RWPE2 (cell line): ENCODE data around the gene PLXNB1.

Experiments used
- ATAC-seq: fragments of 200-7000 bp; cut with Tn5 transposase; 3 replicates; pipeline ENCODE4 v1.9.1; 2021; ENCODE audit warnings: low read depth
- DNase-seq: peaks from one replicate; pipeline ENCODE4 v3.0.0-alpha.2; 2020; ENCODE audit warnings: low spot score
- H3K27ac ChIP-seq: fragments of 450-650 bp; 2 replicates; pipeline ENCODE4 v1.5.1; 2017; ENCODE audit warnings: mild to moderate bottlenecking; ENCODE audit not compliant: poor library complexity, severe bottlenecking
- H3K27me3 ChIP-seq: fragments of 250-450 bp; sonication (Bioruptor Pico); 2 replicates; pipeline ENCODE4 v1.5.1; 2021; ENCODE audit warnings: mild to moderate bottlenecking, moderate library complexity; ENCODE audit not compliant: insufficient read depth, poor library complexity, severe bottlenecking
- H3K36me3 ChIP-seq: fragments of 250-450 bp; sonication (Bioruptor Pico); 2 replicates; pipeline ENCODE4 v1.5.1; 2020; ENCODE audit warnings: low read depth, mild to moderate bottlenecking, moderate library complexity
- H3K4me1 ChIP-seq: fragments of 250-450 bp; sonication (Bioruptor Pico); 2 replicates; pipeline ENCODE4 v1.5.1; 2021; ENCODE audit warnings: mild to moderate bottlenecking, moderate library complexity; ENCODE audit not compliant: insufficient read depth, poor library complexity, severe bottlenecking
- H3K4me3 ChIP-seq: fragments of 250-450 bp; sonication (Bioruptor Pico); 2 replicates; pipeline ENCODE4 v1.5.1; 2021; ENCODE audit warnings: mild to moderate bottlenecking, moderate library complexity; ENCODE audit not compliant: severe bottlenecking
- H3K9me3 ChIP-seq: fragments of 250-450 bp; sonication (Bioruptor Pico); 2 replicates; pipeline ENCODE4 v1.5.1; 2021; ENCODE audit warnings: mild to moderate bottlenecking, moderate library complexity; ENCODE audit not compliant: severe bottlenecking
- TF ChIP-seq, protein P1 (sequence below): fragments of 450-650 bp; IDR thresholded peaks from one replicate; pipeline ENCODE4 v1.5.1; 2017; ENCODE audit warnings: mild to moderate bottlenecking, moderate library complexity; ENCODE audit not compliant: poor library complexity, severe bottlenecking

The PLXNB1 gene

DNA sequence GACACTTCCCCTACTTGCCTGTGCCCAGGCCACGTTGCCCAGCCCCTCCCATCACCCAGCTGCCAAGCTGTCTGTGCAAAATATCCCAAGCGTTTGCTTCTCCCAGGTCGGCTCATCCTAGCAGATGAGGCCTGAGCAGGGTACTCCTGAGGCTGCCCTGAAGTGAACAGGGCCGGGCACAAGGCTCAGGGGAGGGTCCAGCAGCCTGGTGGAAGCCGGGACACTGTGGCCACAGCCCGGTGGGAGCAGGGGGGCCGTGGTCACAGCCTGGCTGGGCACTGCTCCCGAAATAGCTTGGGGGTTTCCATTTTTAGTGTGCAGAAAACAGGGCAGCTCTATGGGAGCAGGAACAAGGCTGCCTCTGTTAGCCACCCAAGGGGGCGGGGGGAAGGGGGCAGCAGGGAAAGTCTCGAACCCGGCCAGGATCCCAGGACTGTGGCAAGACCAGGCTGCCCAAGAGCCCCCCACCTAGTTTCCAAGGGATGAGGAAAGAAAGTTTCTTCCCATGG lies 3.4 kb downstream of the PLXNB1 start:
- H3K27me3 ChIP-seq = no peaks in the 10 kb centered on the region
- H3K9me3 ChIP-seq = no peaks in the 10 kb centered on the region
- peak overlapping the region; percentile 92 for H3K27ac ChIP-seq
- TF ChIP-seq, protein P1, sequence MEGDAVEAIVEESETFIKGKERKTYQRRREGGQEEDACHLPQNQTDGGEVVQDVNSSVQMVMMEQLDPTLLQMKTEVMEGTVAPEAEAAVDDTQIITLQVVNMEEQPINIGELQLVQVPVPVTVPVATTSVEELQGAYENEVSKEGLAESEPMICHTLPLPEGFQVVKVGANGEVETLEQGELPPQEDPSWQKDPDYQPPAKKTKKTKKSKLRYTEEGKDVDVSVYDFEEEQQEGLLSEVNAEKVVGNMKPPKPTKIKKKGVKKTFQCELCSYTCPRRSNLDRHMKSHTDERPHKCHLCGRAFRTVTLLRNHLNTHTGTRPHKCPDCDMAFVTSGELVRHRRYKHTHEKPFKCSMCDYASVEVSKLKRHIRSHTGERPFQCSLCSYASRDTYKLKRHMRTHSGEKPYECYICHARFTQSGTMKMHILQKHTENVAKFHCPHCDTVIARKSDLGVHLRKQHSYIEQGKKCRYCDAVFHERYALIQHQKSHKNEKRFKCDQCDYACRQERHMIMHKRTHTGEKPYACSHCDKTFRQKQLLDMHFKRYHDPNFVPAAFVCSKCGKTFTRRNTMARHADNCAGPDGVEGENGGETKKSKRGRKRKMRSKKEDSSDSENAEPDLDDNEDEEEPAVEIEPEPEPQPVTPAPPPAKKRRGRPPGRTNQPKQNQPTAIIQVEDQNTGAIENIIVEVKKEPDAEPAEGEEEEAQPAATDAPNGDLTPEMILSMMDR = no peak
- H3K4me3 ChIP-seq = no peak overlapping the region
- peaks cover 30% of the 10 kb centered on the region for H3K4me1 ChIP-seq
- H3K36me3 ChIP-seq = peaks cover 55% of the 10 kb centered on the region
- no peak for DNase-seq
- ATAC-seq = no peak

DNA sequence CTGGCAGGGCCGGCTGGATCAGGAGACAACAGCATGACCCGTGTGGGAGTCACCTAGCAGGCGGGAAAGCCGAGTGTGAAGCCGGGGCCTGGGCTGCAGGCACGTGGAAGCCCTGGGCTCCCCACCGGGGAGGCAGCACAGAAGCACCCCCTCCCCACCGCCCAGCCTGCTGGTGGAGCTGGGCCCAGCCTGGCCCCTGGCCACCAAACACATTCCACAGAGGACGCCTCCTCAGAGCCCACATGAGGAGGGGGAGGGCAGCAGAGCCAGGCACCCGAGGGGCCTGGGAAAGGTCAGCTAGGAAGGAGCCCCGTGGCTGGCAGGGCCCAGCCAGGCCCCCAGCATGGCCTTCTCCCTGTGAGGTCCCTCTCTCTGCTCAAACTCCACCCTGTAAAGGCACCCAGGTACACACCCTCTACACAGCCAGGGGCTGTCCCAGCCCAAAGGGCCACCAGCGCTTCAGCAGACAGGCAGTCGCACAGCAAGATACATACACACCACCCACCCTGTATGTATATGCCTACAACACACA lies 4.5 kb downstream of the PLXNB1 start:
- peaks cover 66% of the 10 kb centered on the region for H3K36me3 ChIP-seq
- H3K4me1 ChIP-seq = peaks cover 19% of the 10 kb centered on the region
- no peaks in the 10 kb centered on the region for H3K27me3 ChIP-seq
- TF ChIP-seq, protein P1 = no peak
- peak overlapping the region; percentile 92 for H3K27ac ChIP-seq
- H3K9me3 ChIP-seq = no peaks in the 10 kb centered on the region
- ATAC-seq (no peak), DNase-seq (no peak)
- no peak overlapping the region for H3K4me3 ChIP-seq

DNA sequence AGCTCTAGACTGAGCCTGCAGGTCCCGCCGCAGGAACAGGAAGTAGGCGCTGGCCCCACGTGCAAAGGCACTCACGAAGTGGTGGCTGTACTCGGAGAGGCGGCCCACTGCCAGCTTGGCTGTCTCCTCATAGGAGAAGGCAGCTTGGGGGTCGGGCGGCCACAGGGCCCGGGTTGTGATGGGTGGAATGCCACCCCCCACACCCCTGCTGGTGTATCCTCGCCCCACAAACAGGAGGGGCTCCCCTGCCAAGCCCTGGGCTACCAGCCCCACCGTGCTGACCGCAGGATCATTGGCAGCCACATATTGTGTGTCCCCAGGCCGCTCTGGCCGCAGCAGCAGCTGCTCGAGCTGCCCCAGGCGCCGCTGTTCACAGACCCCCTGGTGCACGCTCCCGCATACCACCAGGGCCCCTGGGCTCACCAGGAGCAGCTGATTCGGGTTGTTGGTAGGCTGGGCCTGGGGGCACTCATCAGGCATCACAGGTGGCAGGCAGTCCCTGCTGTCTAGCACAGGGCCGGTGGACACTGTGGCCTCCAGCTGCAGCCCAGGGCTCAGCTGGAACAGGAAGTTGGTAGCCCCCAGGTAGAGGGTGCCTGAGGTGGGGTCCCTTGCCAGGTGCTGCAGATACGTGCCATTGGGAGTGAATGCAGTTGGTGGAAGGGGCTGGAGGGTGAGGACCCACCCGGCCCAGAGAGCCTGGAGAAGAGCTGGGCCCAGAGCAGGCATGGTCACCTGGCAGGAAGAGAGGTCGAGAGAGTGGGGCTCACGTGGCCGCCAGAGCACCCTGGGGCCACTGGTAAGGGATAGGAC lies 5.8 kb downstream of the PLXNB1 start:
- TF ChIP-seq, protein P1 = no peak
- H3K4me3 ChIP-seq = no peak overlapping the region
- H3K27me3 ChIP-seq = no peaks in the 10 kb centered on the region
- H3K9me3 ChIP-seq = no peaks in the 10 kb centered on the region
- DNase-seq (no peak), ATAC-seq (no peak)
- H3K36me3 ChIP-seq = peaks cover 77% of the 10 kb centered on the region
- H3K27ac ChIP-seq = no peak overlapping the region
- H3K4me1 ChIP-seq = peaks cover 18% of the 10 kb centered on the region

GRCh38 chr3:48423241-48423882 lies 6.5 kb downstream of the PLXNB1 start:
- Histone ChIP-seq H3K9me3 (no peaks in the 10 kb centered on the region), H3K27ac (no peak overlapping the region), H3K36me3 (peaks cover 78% of the 10 kb centered on the region), H3K4me1 (peaks cover 18% of the 10 kb centered on the region), H3K27me3 (no peaks in the 10 kb centered on the region), H3K4me3 (no peak overlapping the region)
- TF ChIP-seq, protein P1 = no peak
- no peak for ATAC-seq
- DNase-seq = no peak
